Epidermal melanocyte (primary cell): ENCODE results near the gene CAMK4.
A peak's percentile ranks its signal among the peaks of the same experiment; 100 is the strongest.

Experiments used
- DNase-seq: peaks from one replicate; pipeline ENCODE4 v3.0.0; 2011; ENCODE audit warnings: low spot score; ENCODE audit not compliant: insufficient read length

Gene CAMK4

GRCh38 chr5:111223787-111224560 is at the start of gene CAMK4:
CAMK4 (plus strand) TSS chr5:111224384; CDS start chr5:111224484, 100 bp downstream.
- peak; percentile 31 for DNase-seq

- no peak for DNase-seq
Measured at GRCh38 chr5:111183064-111183463, 41.1 kb upstream of the CAMK4 start.

GRCh38 chr5:111187079-111187478 is 37.1 kb upstream of the CAMK4 start:
- no peak for DNase-seq

- no peak for DNase-seq
Measured at GRCh38 chr5:111194053-111194452, 30.1 kb upstream of the CAMK4 start.

GRCh38 chr5:111194925-111195324 is 29.3 kb upstream of the CAMK4 start:
- DNase-seq, result no peak

GRCh38 chr5:111197523-111197922 is 26.7 kb upstream of the CAMK4 start:
- DNase-seq, result no peak

- no peak for DNase-seq
Measured at GRCh38 chr5:111198281-111198966, 25.8 kb upstream of the CAMK4 start.

GRCh38 chr5:111200828-111201227 is 23.4 kb upstream of the CAMK4 start:
- DNase-seq, result no peak

- no peak for DNase-seq
Measured at GRCh38 chr5:111201705-111202104, 22.5 kb upstream of the CAMK4 start.

GRCh38 chr5:111211341-111211740 is 12.8 kb upstream of the CAMK4 start:
- no peak for DNase-seq

- no peak for DNase-seq
Measured at GRCh38 chr5:111214052-111214742, 10.0 kb upstream of the CAMK4 start.

- DNase-seq, result no peak
Measured at GRCh38 chr5:111215971-111216370, 8.2 kb upstream of the CAMK4 start.

- no peak for DNase-seq
Measured at GRCh38 chr5:111221139-111221538, 3.0 kb upstream of the CAMK4 start.

- no peak for DNase-seq
Measured at GRCh38 chr5:111223101-111223786, 940 bp upstream of the CAMK4 start.

GRCh38 chr5:111224561-111225345 is 569 bp downstream of the CAMK4 start:
- DNase-seq, result no peak

- DNase-seq, result no peak
Measured at GRCh38 chr5:111225926-111226325, 1.7 kb downstream of the CAMK4 start.

- no peak for DNase-seq
Measured at GRCh38 chr5:111226556-111226955, 2.4 kb downstream of the CAMK4 start.

- no peak for DNase-seq
Measured at GRCh38 chr5:111227226-111227782, 3.1 kb downstream of the CAMK4 start.

- peak; percentile 23 for DNase-seq
Measured at GRCh38 chr5:111227801-111228200, 3.6 kb downstream of the CAMK4 start.

GRCh38 chr5:111228520-111229220 is 4.5 kb downstream of the CAMK4 start:
- DNase-seq, result no peak
